H9 (cell line): ENCODE measurements around the gene ORAI2. TPM values are rescaled to one million over a fixed set of nuclear protein-coding genes. Genes with fewer than 3 reads are reported as not detected.
A peak's percentile ranks its signal among the peaks of the same experiment; 100 is the strongest.

Experiments used
- DNase-seq: peaks from one replicate; pipeline ENCODE4 v3.0.0-alpha.2; 2017
- H2AFZ ChIP-seq: one replicate; pipeline ENCODE4 v1.6.1; 2013; ENCODE audit warnings: mild to moderate bottlenecking, low read length, control low read depth, moderate library complexity
- H2AK5ac ChIP-seq: 2 replicates; pipeline ENCODE4 v1.6.1; 2013; ENCODE audit warnings: low read length, control low read depth, mixed read lengths; ENCODE audit not compliant: insufficient read length
- H2BK120ac ChIP-seq: one replicate; pipeline ENCODE4 v1.6.1; 2013; ENCODE audit warnings: low read depth, mild to moderate bottlenecking, low read length, control low read depth, inconsistent platforms; ENCODE audit not compliant: poor library complexity, severe bottlenecking
- H2BK12ac ChIP-seq: 2 replicates; pipeline ENCODE4 v1.6.1; 2013; ENCODE audit warnings: low read length, control low read depth, mixed read lengths, low read depth; ENCODE audit not compliant: insufficient read length
- H2BK15ac ChIP-seq: 2 replicates; pipeline ENCODE4 v1.6.1; 2013; ENCODE audit warnings: low read depth, low read length, control low read depth
- H2BK20ac ChIP-seq: one replicate; pipeline ENCODE4 v1.6.1; 2013; ENCODE audit warnings: low read depth, mild to moderate bottlenecking, low read length, control low read depth, inconsistent platforms; ENCODE audit not compliant: poor library complexity, severe bottlenecking
- H2BK5ac ChIP-seq: 2 replicates; pipeline ENCODE4 v1.6.1; 2013; ENCODE audit warnings: low read length, control low read depth, mixed read lengths; ENCODE audit not compliant: insufficient read length
- H3K14ac ChIP-seq: 2 replicates; pipeline ENCODE4 v1.6.1; 2013; ENCODE audit warnings: low read length, control low read depth; ENCODE audit not compliant: insufficient read depth
- H3K18ac ChIP-seq: 2 replicates; pipeline ENCODE4 v1.6.1; 2013; ENCODE audit warnings: low read depth, mild to moderate bottlenecking, mixed read lengths, low read length, control low read depth; ENCODE audit not compliant: insufficient read length
- H3K23ac ChIP-seq: 2 replicates; pipeline ENCODE4 v1.6.1; 2013; ENCODE audit warnings: low read length, control low read depth, mixed read lengths, low read depth; ENCODE audit not compliant: insufficient read length
- H3K23me2 ChIP-seq: 2 replicates; pipeline ENCODE4 v1.6.1; 2013; ENCODE audit warnings: low read depth, mild to moderate bottlenecking, mixed read lengths, low read length, control low read depth; ENCODE audit not compliant: insufficient read length, poor library complexity, severe bottlenecking
- H3K27ac ChIP-seq: 2 replicates; pipeline ENCODE4 v1.5.1; 2013; ENCODE audit warnings: low read length, control low read depth, mixed read lengths, low read depth; ENCODE audit not compliant: insufficient read length
- H3K27me3 ChIP-seq: 2 replicates; pipeline ENCODE4 v1.6.1; 2013; ENCODE audit warnings: low read length, control low read depth, inconsistent platforms; ENCODE audit not compliant: insufficient read depth
- H3K4ac ChIP-seq: 2 replicates; pipeline ENCODE4 v1.6.1; 2013; ENCODE audit warnings: low read depth, mild to moderate bottlenecking, control low read depth, inconsistent platforms, low read length, moderate library complexity
- H3K4me1 ChIP-seq: 2 replicates; pipeline ENCODE4 v1.6.1; 2013; ENCODE audit warnings: low read length, control low read depth, inconsistent platforms; ENCODE audit not compliant: insufficient read depth
- H3K4me2 ChIP-seq: 2 replicates; pipeline ENCODE4 v1.6.1; 2013; ENCODE audit warnings: low read length, control low read depth, mixed read lengths; ENCODE audit not compliant: insufficient read length, insufficient read depth
- H3K56ac ChIP-seq: 2 replicates; pipeline ENCODE4 v1.6.1; 2013; ENCODE audit warnings: low read depth, mild to moderate bottlenecking, mixed read lengths, low read length, control low read depth; ENCODE audit not compliant: insufficient read length
- H3K79me1 ChIP-seq: 2 replicates; pipeline ENCODE4 v1.6.1; 2013; ENCODE audit warnings: low read depth, mild to moderate bottlenecking, moderate library complexity, low read length, control low read depth, inconsistent platforms; ENCODE audit not compliant: insufficient read depth, poor library complexity, severe bottlenecking
- H3K79me2 ChIP-seq: 2 replicates; pipeline ENCODE4 v1.6.1; 2013; ENCODE audit warnings: low read length, control low read depth, inconsistent platforms; ENCODE audit not compliant: insufficient read depth
- H3K9ac ChIP-seq: 2 replicates; pipeline ENCODE4 v1.6.1; 2013; ENCODE audit warnings: low read length, control low read depth, mixed read lengths; ENCODE audit not compliant: insufficient read length; ENCODE audit errors: extremely low read depth
- H3K9me3 ChIP-seq: one replicate; pipeline ENCODE4 v1.6.1; 2013; ENCODE audit warnings: low read depth, low read length, inconsistent platforms; ENCODE audit not compliant: control insufficient read depth
- H3T11ph ChIP-seq: one replicate; pipeline ENCODE4 v1.6.1; 2013; ENCODE audit warnings: mild to moderate bottlenecking, low read length, control low read depth, inconsistent platforms
- H4K20me1 ChIP-seq: one replicate; pipeline ENCODE4 v1.6.1; 2013; ENCODE audit not compliant: control insufficient read depth, insufficient read length, insufficient read depth
- H4K5ac ChIP-seq: 2 replicates; pipeline ENCODE4 v1.6.1; 2013; ENCODE audit warnings: low read depth, mild to moderate bottlenecking, mixed read lengths, low read length, control low read depth; ENCODE audit not compliant: insufficient read length
- H4K8ac ChIP-seq: replicated peaks from 2 replicates; pipeline ENCODE4 v1.6.1; 2013; ENCODE audit warnings: low read length, control low read depth, mixed read lengths, low read depth; ENCODE audit not compliant: insufficient read length
- H4K91ac ChIP-seq: 2 replicates; pipeline ENCODE4 v1.6.1; 2013; ENCODE audit warnings: low read depth, mild to moderate bottlenecking, moderate library complexity, mixed read lengths, low read length, control low read depth; ENCODE audit not compliant: insufficient read length
- H3K27ac Mint-ChIP-seq, 3 experiments: 2 replicates in 2 of 3; 3 replicates in 1 of 3; pipeline ENCODE4 v1.8.0; 2020 to 2021; ENCODE audit warnings: mixed read lengths in 3 of 3, mild to moderate bottlenecking in 1 of 3, moderate library complexity in 1 of 3
- H3K27me3 Mint-ChIP-seq: 2 replicates; pipeline ENCODE4 v1.8.0; 2021; ENCODE audit warnings: low read depth, mild to moderate bottlenecking, moderate library complexity, mixed read lengths
- H3K36me3 Mint-ChIP-seq, 3 experiments: 2 replicates in 2 of 3; 3 replicates in 1 of 3; pipeline ENCODE4 v1.8.0; 2020 to 2021; ENCODE audit warnings: low read depth in 3 of 3, mixed read lengths in 3 of 3; ENCODE audit not compliant: insufficient read depth in 1 of 3
- H3K4me1 Mint-ChIP-seq, 2 experiments: 2 replicates each; pipeline ENCODE4 v1.8.0; 2020; ENCODE audit warnings: mixed read lengths in 2 of 2
- H3K4me3 Mint-ChIP-seq, 2 experiments: 2 replicates in 1 of 2; 3 replicates in 1 of 2; pipeline ENCODE4 v1.8.0; 2020 to 2021; ENCODE audit warnings: mild to moderate bottlenecking in 2 of 2, mixed read lengths in 2 of 2, moderate library complexity in 1 of 2
- H3K9me3 Mint-ChIP-seq, 2 experiments: 2 replicates in 1 of 2; 3 replicates in 1 of 2; pipeline ENCODE4 v1.8.0; 2020; ENCODE audit warnings: mild to moderate bottlenecking in 2 of 2, mixed read lengths in 2 of 2, moderate library complexity in 1 of 2
- WGBS: extraction: QIAGEN DNeasy Blood & Tissue Kit; methylation state at CpG from one replicate; pipeline ENCODE4 v1.1.7; 2013; ENCODE audit warnings: missing lambda C conversion rate, low lambda C conversion rate, mixed read lengths; ENCODE audit not compliant: insufficient read length; ENCODE audit errors: extremely low coverage; 5-methylcytosine and 5-hydroxymethylcytosine counted together
- total RNA-seq: library from RNA; stranded (reverse); gene quantifications from 2 replicates; pipeline ENCODE4 v1.2.1, GENCODE V29; 2021
- TF ChIP-seq, protein P1 (sequence below): fragments of 200-600 bp; sonication (generic); conservative IDR thresholded peaks from 3 replicates; pipeline ENCODE4 v1.8.0; 2021; ENCODE audit warnings: antibody characterized with exemption, mild to moderate bottlenecking

Gene ORAI2
- total RNA-seq, 1 experiment from 2014 or later: 26.6 TPM

DNA sequence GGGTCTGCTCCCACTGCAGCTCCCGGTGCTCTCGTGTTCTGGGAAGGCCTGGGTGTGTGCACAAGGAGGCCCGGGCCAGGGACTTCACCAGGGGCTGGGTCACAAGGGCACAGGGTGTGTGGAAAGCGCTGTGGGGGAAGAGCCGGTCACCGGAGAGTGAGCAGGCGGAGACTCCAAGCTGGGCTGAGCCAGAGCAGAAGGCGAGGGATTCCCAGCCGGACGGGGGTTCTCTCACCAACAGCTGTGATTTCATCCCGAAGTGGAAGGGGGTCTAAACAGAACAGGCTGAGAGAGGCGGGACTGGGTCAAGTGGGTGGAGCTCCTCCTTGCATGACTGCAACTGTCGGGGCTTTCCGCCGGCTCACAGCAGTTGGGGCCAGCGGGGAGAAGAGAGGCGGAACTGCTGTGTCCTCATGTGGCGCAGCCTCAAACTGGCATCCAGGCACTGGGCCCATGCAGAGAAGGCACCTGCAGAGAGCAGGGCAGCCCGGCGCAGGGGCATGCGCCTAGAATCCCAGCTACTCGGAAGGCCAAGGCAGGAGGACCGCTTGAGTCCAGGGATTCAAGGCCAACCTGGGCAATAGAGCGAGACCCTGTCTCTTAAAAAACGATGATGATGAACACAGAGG is 7.6 kb upstream of the ORAI2 start:
- no peak overlapping the region for H4K91ac ChIP-seq
- DNase-seq: peak; percentile 54
- H3K4ac ChIP-seq: no peak overlapping the region
- no peak overlapping the region for H2BK20ac ChIP-seq
- H2BK12ac ChIP-seq: no peak overlapping the region
- H4K20me1 ChIP-seq: no peaks in the 10 kb centered on the region
- H2BK120ac ChIP-seq: no peak overlapping the region
- H3K4me3 Mint-ChIP-seq: no peak overlapping the region
- H3K23ac ChIP-seq: no peak overlapping the region
- no peak overlapping the region for H2BK15ac ChIP-seq
- no peak overlapping the region for H3K56ac ChIP-seq
- no peaks in the 10 kb centered on the region for H3K4me1 ChIP-seq
- H3K18ac ChIP-seq: no peak overlapping the region
- H3T11ph ChIP-seq: no peak overlapping the region
- peaks cover 17 to 50% (median 38%) of the 10 kb centered on the region in 3 experiments for H3K36me3 Mint-ChIP-seq
- H3K9ac ChIP-seq: no peak overlapping the region
- H3K9me3 Mint-ChIP-seq: no peaks in the 10 kb centered on the region
- no peak overlapping the region for H2BK5ac ChIP-seq
- no peak overlapping the region for H3K27ac ChIP-seq
- H3K27me3 ChIP-seq: no peaks in the 10 kb centered on the region
- H3K4me2 ChIP-seq: no peak overlapping the region
- H3K79me1 ChIP-seq: no peaks in the 10 kb centered on the region
- TF ChIP-seq, protein P1, sequence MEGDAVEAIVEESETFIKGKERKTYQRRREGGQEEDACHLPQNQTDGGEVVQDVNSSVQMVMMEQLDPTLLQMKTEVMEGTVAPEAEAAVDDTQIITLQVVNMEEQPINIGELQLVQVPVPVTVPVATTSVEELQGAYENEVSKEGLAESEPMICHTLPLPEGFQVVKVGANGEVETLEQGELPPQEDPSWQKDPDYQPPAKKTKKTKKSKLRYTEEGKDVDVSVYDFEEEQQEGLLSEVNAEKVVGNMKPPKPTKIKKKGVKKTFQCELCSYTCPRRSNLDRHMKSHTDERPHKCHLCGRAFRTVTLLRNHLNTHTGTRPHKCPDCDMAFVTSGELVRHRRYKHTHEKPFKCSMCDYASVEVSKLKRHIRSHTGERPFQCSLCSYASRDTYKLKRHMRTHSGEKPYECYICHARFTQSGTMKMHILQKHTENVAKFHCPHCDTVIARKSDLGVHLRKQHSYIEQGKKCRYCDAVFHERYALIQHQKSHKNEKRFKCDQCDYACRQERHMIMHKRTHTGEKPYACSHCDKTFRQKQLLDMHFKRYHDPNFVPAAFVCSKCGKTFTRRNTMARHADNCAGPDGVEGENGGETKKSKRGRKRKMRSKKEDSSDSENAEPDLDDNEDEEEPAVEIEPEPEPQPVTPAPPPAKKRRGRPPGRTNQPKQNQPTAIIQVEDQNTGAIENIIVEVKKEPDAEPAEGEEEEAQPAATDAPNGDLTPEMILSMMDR: no peak
- no peak overlapping the region for H4K8ac ChIP-seq
- H3K14ac ChIP-seq: no peak overlapping the region
- H3K27me3 Mint-ChIP-seq: peaks cover 4% of the 10 kb centered on the region
- no peak overlapping the region; a peak in 2 of 7 replicates for H3K27ac Mint-ChIP-seq
- H3K4me1 Mint-ChIP-seq: peaks cover 12 to 17% of the 10 kb centered on the region in 2 experiments
- H3K9me3 ChIP-seq: no peaks in the 10 kb centered on the region
- H3K23me2 ChIP-seq: no peaks in the 10 kb centered on the region
- no CpG with 5 or more reads among the region's 25 CpGs for WGBS
- H2AK5ac ChIP-seq: no peak overlapping the region
- H4K5ac ChIP-seq: no peak overlapping the region
- no peaks in the 10 kb centered on the region for H3K79me2 ChIP-seq
- H2AFZ ChIP-seq: no peak overlapping the region
